HepG2 (cell line): ENCODE measurements around the gene GOLGA6L9. TPM values are rescaled to one million over a fixed set of nuclear protein-coding genes. Genes with fewer than 3 reads are reported as not detected.
"Not testable (repeated sequence)": the region's sequence is repeated elsewhere in the genome, so short reads cannot be mapped to it uniquely, and the experiment has no call there.

Experiments
- ATAC-seq: fragments of 200-7000 bp; cut with Tn5 transposase; 3 replicates; pipeline ENCODE4 v1.9.1; 2020; ENCODE audit warnings: mild to moderate bottlenecking, moderate library complexity
- BruUV-seq: library from RNA; stranded (reverse); fragments of 400-500 nt; replicated peaks from 2 replicates; lab custom pipeline; 2021; lab: Mats Ljungman, UMichigan
- CTCF ChIA-PET: fragments of 300-600 bp; formaldehyde crosslinking; extraction: SDS; loops from one replicate; lab custom pipeline; 2021; ENCODE audit warnings: low total read pairs, inconsistent platforms, low intra/inter-chr PET ratio; lab: Yijun Ruan, JAX
- POLR2A ChIA-PET: fragments of 350-600 bp; sonication (Branson Sonifier 250); formaldehyde crosslinking; loops from one replicate; lab custom pipeline; 2020; ENCODE audit warnings: antibody characterized with exemption, inconsistent platforms; lab: Yijun Ruan, JAX
- DNase-seq: peaks from one replicate; pipeline ENCODE4 v3.0.0-alpha.2; 2015; ENCODE audit warnings: low spot score
- FAIRE-seq: peaks from 3 replicates; lab custom pipeline; 2011; peaks lifted over from hg19 to GRCh38; lab: Jason Lieb, UNC
- H2AFZ ChIP-seq: one replicate; pipeline ENCODE4 v1.6.1; 2011; ENCODE audit warnings: low read length, inconsistent platforms
- H3K27ac ChIP-seq: fragments of 300-600 bp; 3 replicates; pipeline ENCODE4 v1.8.0; 2011; ENCODE audit warnings: mixed run types, mild to moderate bottlenecking, mixed read lengths, low read length, inconsistent platforms; ENCODE audit not compliant: insufficient read depth; ENCODE audit errors: extremely low read length
- H3K27me3 ChIP-seq, 2 experiments: fragments of 200-600 bp in 1 of 2; 2 replicates in 1 of 2; 3 replicates in 1 of 2; pipeline versions ENCODE4 v1.6.0 to v1.8.0; 2011; ENCODE audit warnings: low read length in 2 of 2, mild to moderate bottlenecking in 2 of 2, moderate library complexity in 2 of 2, inconsistent platforms in 1 of 2; ENCODE audit not compliant: insufficient read depth in 2 of 2, control insufficient read depth in 1 of 2
- H3K36me3 ChIP-seq, 2 experiments: fragments of 200-600 bp in 1 of 2; replicated peaks in 1 of 2; 2 replicates in 1 of 2; 3 replicates in 1 of 2; pipeline versions ENCODE4 v1.5.1 to v1.8.0; 2011; ENCODE audit warnings: low read length in 2 of 2, inconsistent platforms in 1 of 2; ENCODE audit not compliant: insufficient read depth in 2 of 2, control insufficient read depth in 1 of 2
- H3K4me1 ChIP-seq: 2 replicates; pipeline ENCODE4 v1.5.1; 2012; ENCODE audit warnings: low read length, inconsistent platforms; ENCODE audit not compliant: insufficient read depth
- H3K4me2 ChIP-seq: 2 replicates; pipeline ENCODE4 v1.6.0; 2011; ENCODE audit warnings: low read depth, low read length, inconsistent platforms
- H3K4me3 ChIP-seq, 3 experiments: fragments of 200-600 bp in 1 of 3; sonication (generic), shearing (Covaris generic) in 1 of 3; replicated peaks in 1 of 3; 2 replicates each; pipeline ENCODE4 v1.5.1; 2011 to 2016; ENCODE audit warnings: low read length in 3 of 3, inconsistent platforms in 2 of 3, low read depth in 2 of 3, mild to moderate bottlenecking in 2 of 3, control low read depth in 1 of 3, mixed read lengths in 1 of 3; ENCODE audit not compliant: insufficient read depth in 1 of 3
- H3K79me2 ChIP-seq: one replicate; pipeline ENCODE4 v1.6.1; 2011; ENCODE audit warnings: low read length, inconsistent platforms; ENCODE audit not compliant: insufficient read depth
- H3K9ac ChIP-seq: 2 replicates; pipeline ENCODE4 v1.6.0; 2011; ENCODE audit warnings: mild to moderate bottlenecking, low read depth, low read length, inconsistent platforms; ENCODE audit not compliant: insufficient read depth
- H3K9me3 ChIP-seq: 2 replicates; pipeline ENCODE4 v1.5.1; 2012; ENCODE audit warnings: mild to moderate bottlenecking, low read length
- H4K20me1 ChIP-seq: 2 replicates; pipeline ENCODE4 v1.6.0; 2011; ENCODE audit warnings: inconsistent platforms, mild to moderate bottlenecking, low read length, moderate library complexity; ENCODE audit not compliant: insufficient read depth
- HOXA3 ChIP-seq: sonication (generic); formaldehyde crosslinking; IDR thresholded peaks from 2 replicates; pipeline ENCODE4 v1.5.0; 2020; ENCODE audit warnings: missing genetic modification reagents
- SAP130 ChIP-seq: IDR thresholded peaks from 2 replicates; pipeline ENCODE4 v1.6.1; 2016; ENCODE audit warnings: low read depth
- ZFX ChIP-seq: sonication (generic); formaldehyde crosslinking; IDR thresholded peaks from 2 replicates; pipeline ENCODE4 v1.4.0; 2020; ENCODE audit warnings: mild to moderate bottlenecking, low read depth, missing genetic modification reagents, moderate library complexity
- ZNF687 ChIP-seq: sonication (generic); formaldehyde crosslinking; IDR thresholded peaks from 2 replicates; pipeline ENCODE4 v1.5.1; 2020; ENCODE audit warnings: mild to moderate bottlenecking, missing genetic modification reagents, moderate library complexity
- WGBS: methylation state at CpG from one replicate; pipeline ENCODE4 v1.1.6; 2017; ENCODE audit warnings: low lambda C conversion rate; 5-methylcytosine and 5-hydroxymethylcytosine counted together
- in situ Hi-C: cut with HindIII; loops from 2 replicates; pipeline ENCODE4 v1.10.0; 2017; ENCODE audit warnings: low pct_unique_long_range_greater_than_20kb; ENCODE audit not compliant: extremely low pct_ligation_motif_present
- intact Hi-C: fragments of 100-400 bp; cut with micrococcal nuclease; formaldehyde crosslinking; loops from one replicate; pipeline ENCODE4 v1.10.0; 2022; ENCODE audit not compliant: unreplicated experiment
- polyA plus RNA-seq, 8 experiments: library from polyadenylated mRNA; depleted of rRNA in 3 of 8; stranded (reverse) in 7 of 8; unstranded in 1 of 8; fragments of >200 nt; fragmentation: Illumina TruSeq in 4 of 8; extraction: Trizol in 4 of 8; gene quantifications; 2 replicates each; pipeline versions ENCODE4 v1.2.1 to v1.2.3, GENCODE V29; 2011 to 2016; ENCODE audit warnings: low read depth in 4 of 8, missing spikeins in 1 of 8, mixed read lengths in 1 of 8; ENCODE audit not compliant: insufficient read depth in 1 of 8
- total RNA-seq, 5 experiments: library from RNA; depleted of rRNA; stranded (reverse); fragments of >200 nt; fragmentation: Illumina TruSeq; extraction: Trizol; gene quantifications; 2 replicates each; pipeline ENCODE4 v1.2.3, GENCODE V29; 2016; ENCODE audit warnings: low read depth in 1 of 5

GOLGA6L9 gene
- total and polyA plus RNA-seq, 2 of the 13 experiments (the other 11 are each of a cell fraction or from before 2014, with no cell fraction given), result 2.2 to 4.0 TPM

GRCh38 chr15:82420966-82421365 is 8.7 kb upstream of the GOLGA6L9 start:
- H3K4me3 ChIP-seq, H3K27me3 ChIP-seq, BruUV-seq, H3K4me1 ChIP-seq, ATAC-seq, H3K9ac ChIP-seq, H4K20me1 ChIP-seq, H3K36me3 ChIP-seq, H3K9me3 ChIP-seq, H3K79me2 ChIP-seq, DNase-seq, intact Hi-C loops, H2AFZ ChIP-seq, POLR2A ChIA-PET, CTCF ChIA-PET, FAIRE-seq, H3K4me2 ChIP-seq, H3K27ac ChIP-seq, in situ Hi-C loops: not testable (repeated sequence)
- WGBS, result no CpG with 5 or more reads among the region's 1 CpG

- H3K4me3 ChIP-seq, H3K36me3 ChIP-seq, intact Hi-C loops, H4K20me1 ChIP-seq, FAIRE-seq, in situ Hi-C loops, ATAC-seq, H2AFZ ChIP-seq, H3K79me2 ChIP-seq, H3K4me2 ChIP-seq, BruUV-seq, DNase-seq, H3K4me1 ChIP-seq, H3K9me3 ChIP-seq, POLR2A ChIA-PET, CTCF ChIA-PET, H3K27me3 ChIP-seq, H3K9ac ChIP-seq, H3K27ac ChIP-seq: not testable (repeated sequence)
- 82% methylated on average over 1 of the region's 1 CpG for WGBS
Observed at GRCh38 chr15:82427117-82427516, 2.5 kb upstream of the GOLGA6L9 start.

- H3K9me3 ChIP-seq, H3K4me1 ChIP-seq, FAIRE-seq, H3K27me3 ChIP-seq, POLR2A ChIA-PET, H2AFZ ChIP-seq, H3K27ac ChIP-seq, ATAC-seq, H4K20me1 ChIP-seq, DNase-seq, intact Hi-C loops, H3K9ac ChIP-seq, H3K79me2 ChIP-seq, in situ Hi-C loops, H3K36me3 ChIP-seq, BruUV-seq, CTCF ChIA-PET: not testable (repeated sequence)
- 0% methylated on average over 12 of the region's 32 CpGs for WGBS
- Histone ChIP-seq H3K4me2 (peak overlapping the region; percentile 58), H3K4me3 (peak overlapping the region in 2 of 3 experiments; percentile 46 to 50; a peak in 4 of 6 replicates)
- TF ChIP-seq HOXA3 (CRISPR knock-in tag) (0 out of 2 replicates have a peak, but pooled peaks have one; percentile 14), ZNF687 (CRISPR knock-in tag) (peak; percentile 35; the same call in 1 of the 2 replicates), SAP130 (CRISPR knock-in tag) (0 out of 2 replicates have a peak, but pooled peaks have one; percentile 22), ZFX (peak; percentile 35; the same call in 1 of the 2 replicates)
Observed at GRCh38 chr15:82445420-82445819, 15.8 kb downstream of the GOLGA6L9 start.
